Measurements from ENCODE around the gene STXBP4.

STXBP4 gene, protein sequence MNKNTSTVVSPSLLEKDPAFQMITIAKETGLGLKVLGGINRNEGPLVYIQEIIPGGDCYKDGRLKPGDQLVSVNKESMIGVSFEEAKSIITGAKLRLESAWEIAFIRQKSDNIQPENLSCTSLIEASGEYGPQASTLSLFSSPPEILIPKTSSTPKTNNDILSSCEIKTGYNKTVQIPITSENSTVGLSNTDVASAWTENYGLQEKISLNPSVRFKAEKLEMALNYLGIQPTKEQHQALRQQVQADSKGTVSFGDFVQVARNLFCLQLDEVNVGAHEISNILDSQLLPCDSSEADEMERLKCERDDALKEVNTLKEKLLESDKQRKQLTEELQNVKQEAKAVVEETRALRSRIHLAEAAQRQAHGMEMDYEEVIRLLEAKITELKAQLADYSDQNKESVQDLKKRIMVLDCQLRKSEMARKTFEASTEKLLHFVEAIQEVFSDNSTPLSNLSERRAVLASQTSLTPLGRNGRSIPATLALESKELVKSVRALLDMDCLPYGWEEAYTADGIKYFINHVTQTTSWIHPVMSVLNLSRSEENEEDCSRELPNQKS

GRCh38 chr17:54968262-54968987, at the start of gene STXBP4, which contains the start of gene COX11:
Gene STXBP4 (plus strand): TSS chr17:54968765. CDS start chr17:54986220, 17,455 bp downstream.
Gene COX11 (minus strand): TSS chr17:54968654. CDS start chr17:54968646, 8 bp downstream.
- peak; percentile 79 for DNase-seq (ENCODE audit: low read depth)

- DNase-seq (ENCODE audit: low read depth): no peak
Measured at GRCh38 chr17:54919425-54919824, 49.1 kb upstream of the STXBP4 start.

DNA sequence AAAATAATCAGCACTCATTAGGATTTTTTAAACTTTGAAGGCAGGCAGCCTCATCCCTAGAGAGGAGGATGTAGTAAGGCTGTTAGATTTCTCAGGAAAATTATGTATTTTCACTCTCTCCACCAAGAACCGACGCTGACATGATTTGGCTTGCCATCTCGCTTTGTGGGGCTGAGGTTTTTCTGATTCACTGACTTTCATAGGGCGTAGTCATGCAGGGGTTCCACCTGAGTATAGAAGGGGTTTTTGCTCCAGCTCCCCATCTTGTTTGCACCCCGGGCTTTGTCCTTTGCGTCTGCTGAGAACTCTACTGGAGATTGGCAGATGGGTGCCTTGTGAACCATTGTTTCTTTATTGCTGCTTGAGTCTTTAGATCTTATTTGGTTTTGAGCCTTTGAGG, 47.7 kb upstream of the STXBP4 start:
- DNase-seq (ENCODE audit: low read depth): no peak

GRCh38 chr17:54924405-54924804, 44.2 kb upstream of the STXBP4 start:
- DNase-seq (ENCODE audit: low read depth): no peak

DNA sequence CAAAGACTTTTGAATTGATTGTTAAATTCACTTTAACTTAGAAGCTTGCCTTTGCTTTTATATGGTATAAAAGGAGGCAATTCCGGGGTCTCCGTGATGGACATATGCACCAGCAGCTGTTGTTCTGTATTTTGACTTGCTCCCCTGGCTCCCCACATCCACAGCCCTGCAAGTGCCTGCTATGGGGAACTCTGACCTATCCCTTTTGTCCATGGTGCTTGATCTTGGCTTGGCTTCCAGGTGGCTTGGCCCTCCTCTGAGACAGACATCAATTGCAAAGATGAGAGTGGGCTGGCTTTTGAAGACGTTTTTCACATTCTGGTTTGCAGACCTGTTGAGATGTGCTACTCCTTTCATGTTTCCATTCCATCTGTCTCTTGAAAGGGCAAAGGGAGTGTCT, 41.0 kb upstream of the STXBP4 start:
- no peak for DNase-seq (ENCODE audit: low read depth)

DNA sequence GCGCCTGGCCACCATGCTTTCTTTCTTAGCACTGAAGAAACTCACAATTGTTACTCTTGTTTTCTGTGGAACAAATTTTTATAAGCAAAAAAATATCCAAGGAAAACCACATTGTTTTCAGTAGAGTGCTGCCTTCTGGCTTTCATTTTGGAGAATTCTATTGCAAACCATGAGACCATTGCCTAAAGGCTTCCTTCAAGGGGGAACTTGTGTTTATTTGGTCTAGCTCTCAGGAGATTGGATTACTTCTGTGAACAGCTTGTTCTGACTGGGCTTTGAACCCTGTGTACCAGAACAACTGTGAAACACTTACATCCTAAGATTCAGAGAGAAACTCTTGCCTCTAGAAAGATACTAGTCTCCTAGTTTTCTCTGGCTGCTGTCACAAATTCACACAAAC, 35.9 kb upstream of the STXBP4 start:
- DNase-seq (ENCODE audit: low read depth): no peak

DNA sequence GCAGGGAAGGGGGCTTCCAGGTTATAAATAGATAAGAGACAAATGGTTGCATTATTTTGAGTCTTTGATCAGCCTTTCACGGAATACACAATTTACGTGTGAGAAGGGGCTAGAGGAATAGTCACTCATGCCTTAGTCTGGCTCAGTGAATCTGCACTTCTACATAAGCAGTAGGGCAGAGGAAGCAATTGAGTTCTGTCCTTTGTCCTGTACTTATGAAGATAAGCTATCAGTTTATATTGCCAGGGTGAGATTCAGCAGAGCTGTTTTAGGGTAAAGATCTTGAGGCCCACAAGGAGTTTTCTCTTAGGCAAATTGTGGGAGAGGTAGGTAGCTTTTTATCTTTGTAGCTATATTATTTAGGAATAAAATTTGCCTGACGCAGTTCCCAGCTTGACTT, 34.6 kb upstream of the STXBP4 start:
- DNase-seq (ENCODE audit: low read depth): no peak

DNA sequence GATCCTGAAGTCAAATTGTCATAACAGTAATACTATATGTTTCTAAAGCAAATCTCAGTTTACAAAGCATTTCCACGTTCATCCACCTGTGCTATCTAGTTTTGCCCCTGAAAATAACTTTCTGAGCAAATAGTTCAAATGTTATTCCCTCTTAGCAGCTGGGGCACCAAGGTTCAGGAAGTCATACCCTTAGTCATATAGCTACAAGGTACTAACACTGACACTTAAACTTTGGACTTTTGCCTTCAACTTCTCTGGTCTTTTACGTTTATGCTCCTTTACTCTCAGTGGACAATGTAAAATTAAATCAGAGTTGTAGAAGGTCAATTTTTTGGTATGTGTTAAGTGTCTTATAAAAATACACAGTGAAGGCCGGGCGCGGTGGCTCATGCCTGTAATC, 33.1 kb upstream of the STXBP4 start:
- DNase-seq (ENCODE audit: low read depth): no peak

GRCh38 chr17:54937018-54937417, 31.5 kb upstream of the STXBP4 start:
- no peak for DNase-seq (ENCODE audit: low read depth)

- no peak for DNase-seq (ENCODE audit: low read depth)
Measured at GRCh38 chr17:54937426-54937825, 31.1 kb upstream of the STXBP4 start.

DNA sequence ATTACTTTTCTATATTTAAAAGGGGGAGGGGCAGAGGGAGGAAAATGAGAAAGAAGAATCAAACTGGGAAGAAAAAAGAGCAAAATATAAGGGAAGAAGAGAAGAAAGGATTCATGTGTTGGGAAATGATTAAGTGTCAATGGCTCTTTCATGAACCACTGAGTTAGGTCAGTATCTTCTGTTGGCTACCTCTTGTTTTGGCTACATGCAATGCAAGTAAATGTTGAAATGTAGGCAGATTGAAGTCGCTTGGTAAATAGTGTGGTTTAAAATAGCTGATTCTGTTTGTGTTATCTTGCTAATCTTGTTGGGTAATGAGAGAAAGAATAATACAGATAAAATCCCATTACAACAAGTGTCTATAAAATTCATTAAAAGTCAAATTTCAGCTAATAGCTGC, 27.3 kb upstream of the STXBP4 start:
- DNase-seq (ENCODE audit: low read depth): no peak

DNA sequence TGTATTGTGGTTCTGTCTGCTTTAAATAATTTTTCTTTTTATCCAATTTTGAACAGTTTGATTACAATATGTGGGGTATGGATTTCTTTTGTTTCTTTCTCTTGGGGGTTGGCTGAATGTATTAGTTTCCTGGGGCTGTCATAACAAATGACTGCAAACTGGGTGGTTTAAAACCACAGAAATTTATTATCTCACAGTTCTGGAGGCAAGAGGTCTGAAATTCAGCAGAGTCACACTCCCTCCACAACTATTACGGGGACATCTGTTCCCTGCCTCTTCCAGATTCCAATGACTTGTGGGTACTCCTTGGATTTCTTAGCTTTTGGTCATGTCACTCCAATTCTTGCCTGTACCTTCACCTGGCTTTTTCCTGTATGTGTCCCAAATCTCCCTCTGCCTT, 23.8 kb upstream of the STXBP4 start:
- DNase-seq (ENCODE audit: low read depth): no peak

GRCh38 chr17:54945231-54945630, 23.3 kb upstream of the STXBP4 start:
- DNase-seq (ENCODE audit: low read depth): no peak

- DNase-seq (ENCODE audit: low read depth): no peak
Measured at GRCh38 chr17:54945671-54946070, 22.9 kb upstream of the STXBP4 start.

- no peak for DNase-seq (ENCODE audit: low read depth)
Measured at GRCh38 chr17:54947396-54947795, 21.2 kb upstream of the STXBP4 start.

- DNase-seq (ENCODE audit: low read depth): no peak
Measured at GRCh38 chr17:54948380-54948779, 20.2 kb upstream of the STXBP4 start.

DNA sequence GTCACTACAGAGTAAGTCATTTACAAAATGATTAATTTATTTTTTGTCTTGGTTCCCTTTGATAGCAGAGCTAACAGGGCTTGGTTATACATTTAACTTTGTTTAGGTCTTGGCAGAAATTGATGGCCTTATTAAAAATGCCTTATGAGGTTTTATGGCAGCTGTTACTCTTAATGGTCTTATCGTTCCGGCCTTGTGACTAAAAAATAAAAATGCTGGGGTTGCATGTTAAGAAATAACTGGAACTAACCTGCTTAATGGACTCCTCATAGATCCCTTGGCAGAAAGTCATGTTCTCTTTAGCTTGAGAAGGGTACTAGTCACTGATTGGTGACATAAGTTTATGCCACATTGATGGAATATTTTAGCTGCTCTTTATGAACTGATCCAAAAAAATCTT, 18.4 kb upstream of the STXBP4 start:
- DNase-seq (ENCODE audit: low read depth): no peak

- no peak for DNase-seq (ENCODE audit: low read depth)
Measured at GRCh38 chr17:54951286-54951685, 17.3 kb upstream of the STXBP4 start.

DNA sequence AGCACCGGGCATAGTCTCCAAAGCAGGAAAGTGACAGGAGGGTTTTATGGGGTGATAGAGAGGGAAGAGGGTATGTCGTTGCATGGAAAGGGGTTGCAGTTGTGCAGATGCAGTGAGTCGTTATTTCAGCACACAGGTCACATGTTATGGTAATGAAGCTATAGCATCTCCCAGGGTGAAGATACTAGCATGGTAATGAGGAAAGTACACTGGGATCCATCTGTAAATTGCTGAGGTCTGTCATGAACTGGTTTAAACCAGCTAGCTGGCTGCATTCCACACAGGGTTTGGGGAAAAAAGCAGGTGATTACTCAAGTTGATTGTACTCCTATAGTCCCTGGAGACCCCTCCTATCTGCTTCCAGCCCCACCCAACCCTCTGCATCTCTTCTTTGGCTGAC, 11.8 kb upstream of the STXBP4 start:
- no peak for DNase-seq (ENCODE audit: low read depth)

DNA sequence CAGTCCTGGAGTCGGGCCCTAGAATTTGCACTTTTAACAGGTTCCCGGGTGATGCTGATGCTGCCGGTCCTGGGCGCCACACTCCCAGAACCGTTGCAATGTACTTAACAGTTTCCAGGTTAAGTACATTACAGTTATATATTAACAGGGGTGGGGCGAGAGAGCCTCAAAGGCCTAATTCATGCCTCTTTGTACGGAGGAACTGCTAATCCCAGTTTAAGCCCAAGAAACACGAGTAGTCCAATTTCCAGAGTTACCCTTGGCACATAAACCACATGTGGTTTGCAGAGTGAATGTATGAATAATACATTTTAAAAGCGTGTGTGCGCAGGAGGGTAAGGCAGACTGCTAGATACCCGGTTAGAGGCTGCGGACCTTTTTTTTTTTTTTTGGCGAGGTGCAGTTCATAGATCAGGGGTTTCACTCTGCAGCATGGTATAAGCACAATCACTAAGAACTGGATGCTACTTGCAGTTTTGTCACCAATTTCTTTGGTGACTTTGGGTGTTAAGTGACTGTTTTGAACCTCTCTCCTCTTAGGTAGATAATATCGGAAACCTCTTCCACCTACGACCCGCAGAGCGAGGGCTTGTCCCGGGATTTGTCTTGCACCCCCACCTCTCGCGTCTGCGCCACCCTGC, 824 bp upstream of the STXBP4 start:
- DNase-seq (ENCODE audit: low read depth): no peak

- DNase-seq (ENCODE audit: low read depth): no peak
Measured at GRCh38 chr17:54968988-54969332, 395 bp downstream of the STXBP4 start.

- DNase-seq (ENCODE audit: low read depth): no peak
Measured at GRCh38 chr17:54969658-54970572, 1.4 kb downstream of the STXBP4 start.

All from stimulated activated CD8-positive, alpha-beta memory T cell treated with anti-CD3 and anti-CD28 coated beads, Interleukin-15, amount 100 ng/mL, for 1 hour (primary cell).